GM12873 (cell line): Measurements from ENCODE around the gene FCN2.

ENCODE experiments used
- CTCF ChIP-seq: IDR thresholded peaks from 2 replicates; pipeline ENCODE4 v1.5.1; 2012; ENCODE audit warnings: low read depth, mild to moderate bottlenecking, moderate library complexity, low read length, control low read depth; ENCODE audit not compliant: insufficient read depth; ENCODE audit errors: missing control alignments

FCN2 gene

GRCh38 chr9:134870746-134871662, 9.6 kb upstream of the FCN2 start:
- no peak for TF ChIP-seq CTCF

GRCh38 chr9:134871697-134872340, 8.8 kb upstream of the FCN2 start:
- no peak for TF ChIP-seq CTCF

- no peak for TF ChIP-seq CTCF
Measured at GRCh38 chr9:134872482-134873231, 8.0 kb upstream of the FCN2 start.

GRCh38 chr9:134875371-134875770, 5.2 kb upstream of the FCN2 start:
- no peak for TF ChIP-seq CTCF

- no peak for TF ChIP-seq CTCF
Measured at GRCh38 chr9:134877541-134877940, 3.1 kb upstream of the FCN2 start.

GRCh38 chr9:134879664-134880483, 736 bp upstream of the FCN2 start:
- no peak for TF ChIP-seq CTCF

GRCh38 chr9:134881313-134881670, 682 bp downstream of the FCN2 start:
- no peak for TF ChIP-seq CTCF
